GM18861 (cell line): ENCODE data around the gene ADM.
"Not testable (repeated sequence)": the region's sequence is repeated elsewhere in the genome, so short reads cannot be mapped to it uniquely, and the experiment has no call there.

ENCODE experiments used
- ATAC-seq: cut with Tn5 transposase; IDR thresholded peaks from one replicate; pipeline ENCODE4 v1.9.1; 2021; ENCODE audit not compliant: unreplicated experiment

ADM gene, protein sequence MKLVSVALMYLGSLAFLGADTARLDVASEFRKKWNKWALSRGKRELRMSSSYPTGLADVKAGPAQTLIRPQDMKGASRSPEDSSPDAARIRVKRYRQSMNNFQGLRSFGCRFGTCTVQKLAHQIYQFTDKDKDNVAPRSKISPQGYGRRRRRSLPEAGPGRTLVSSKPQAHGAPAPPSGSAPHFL

DNA sequence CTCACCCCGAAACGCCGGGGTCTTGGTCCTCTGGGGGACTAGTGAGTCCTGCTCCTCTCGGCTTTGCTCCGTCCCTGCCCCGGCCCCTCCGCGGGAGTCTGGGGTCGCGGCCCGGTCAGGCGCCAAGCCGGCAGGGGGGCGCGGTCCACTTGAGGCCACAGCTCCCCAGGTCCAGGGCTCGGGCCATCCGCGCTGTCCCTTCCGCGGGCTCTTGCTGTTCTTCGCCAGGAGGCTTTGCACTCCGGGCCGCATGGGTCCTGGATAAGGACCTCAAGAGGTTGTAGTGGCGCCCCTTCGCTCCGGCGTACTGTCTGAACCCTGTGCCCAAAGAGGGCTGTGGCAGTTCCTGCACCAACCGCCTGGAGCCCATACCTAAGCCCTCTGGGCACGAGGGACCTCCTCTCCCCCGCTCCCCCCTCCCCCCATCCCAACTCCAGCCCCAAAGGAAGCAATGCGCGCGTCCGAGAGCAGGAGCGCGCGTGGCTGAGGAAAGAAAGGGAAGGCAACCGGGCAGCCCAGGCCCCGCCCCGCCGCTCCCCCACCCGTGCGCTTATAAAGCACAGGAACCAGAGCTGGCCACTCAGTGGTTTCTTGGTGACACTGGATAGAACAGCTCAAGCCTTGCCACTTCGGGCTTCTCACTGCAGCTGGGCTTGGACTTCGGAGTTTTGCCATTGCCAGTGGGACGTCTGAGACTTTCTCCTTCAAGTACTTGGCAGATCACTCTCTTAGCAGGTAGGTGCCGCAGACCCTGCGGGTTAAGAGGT, at the start of gene ADM:
ADM (plus strand) TSS at position 579 of the 767 bp plus-strand sequence. CDS start 628 bp downstream, outside the sequence.
- no peak for ATAC-seq

DNA sequence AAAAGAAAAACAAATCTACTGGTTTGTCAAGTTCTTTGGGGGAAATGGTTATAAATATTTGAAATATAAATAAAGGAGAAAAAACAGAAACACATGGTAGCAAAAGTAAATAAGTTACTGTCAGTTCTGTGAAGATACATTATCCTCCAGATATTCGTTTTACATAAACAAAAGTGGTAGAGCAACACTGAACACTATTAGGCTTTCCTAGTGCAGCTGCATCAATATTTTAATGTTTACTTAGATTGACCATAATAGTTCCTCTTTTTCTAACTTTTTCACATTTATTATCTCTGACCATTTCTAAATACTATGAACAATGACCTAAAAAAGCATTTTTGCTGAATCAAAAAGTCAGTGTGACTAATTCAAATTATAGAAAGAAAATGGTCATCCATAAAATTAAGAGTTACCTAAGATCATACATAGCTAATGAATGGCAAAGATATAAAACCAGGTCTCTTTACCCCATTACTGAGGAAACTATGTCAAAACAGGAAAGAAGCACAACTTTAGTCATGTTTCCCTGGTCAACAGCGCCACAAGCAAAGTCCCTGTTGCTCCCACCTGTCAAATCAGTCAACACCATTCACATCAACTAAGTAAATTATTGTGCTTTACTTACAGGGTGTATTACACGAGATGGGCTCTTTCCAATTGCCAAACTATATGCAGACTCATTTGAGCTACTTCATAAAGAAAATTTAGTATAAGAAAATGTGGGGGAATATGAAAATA, 49.3 kb upstream of the ADM start:
- ATAC-seq, result no peak

DNA sequence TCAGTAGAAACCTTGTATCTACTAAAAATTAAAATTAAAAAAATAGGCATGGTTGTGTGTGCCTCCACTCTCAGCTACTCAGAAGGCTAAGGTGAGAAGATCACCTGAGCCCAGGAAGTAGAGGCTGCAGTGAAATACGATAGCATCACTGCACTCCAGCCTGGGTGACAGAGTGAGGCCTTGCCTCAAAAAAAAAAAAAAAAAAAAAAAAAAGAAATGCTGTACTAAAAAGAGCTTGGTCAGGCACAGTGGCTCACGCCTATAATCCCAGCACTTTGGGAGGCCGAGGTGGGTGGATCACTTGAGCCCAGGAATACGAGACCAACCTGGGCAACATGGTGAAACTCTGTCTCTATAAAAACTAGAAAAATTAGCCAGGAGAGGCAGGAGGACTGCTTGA, 47.4 kb upstream of the ADM start:
- ATAC-seq, result no peak

DNA sequence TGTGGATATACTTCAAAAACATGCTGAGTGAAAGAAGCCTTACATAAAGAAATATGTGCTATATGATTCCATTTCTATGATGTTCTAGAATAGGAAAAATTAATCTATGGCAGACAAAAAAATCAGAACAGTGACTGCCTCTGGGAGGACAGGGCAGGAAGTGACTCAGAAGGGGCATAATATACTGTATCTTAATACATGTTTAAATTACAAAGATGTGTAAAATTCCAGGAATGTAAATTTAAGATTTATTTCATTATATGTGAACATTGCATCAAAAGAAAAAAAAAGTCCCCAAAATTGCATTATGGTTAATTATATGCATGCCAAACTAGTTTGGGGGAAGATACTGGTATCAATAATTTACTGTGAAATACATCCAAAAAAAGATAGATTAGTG, 43.1 kb upstream of the ADM start:
- no peak for ATAC-seq

DNA sequence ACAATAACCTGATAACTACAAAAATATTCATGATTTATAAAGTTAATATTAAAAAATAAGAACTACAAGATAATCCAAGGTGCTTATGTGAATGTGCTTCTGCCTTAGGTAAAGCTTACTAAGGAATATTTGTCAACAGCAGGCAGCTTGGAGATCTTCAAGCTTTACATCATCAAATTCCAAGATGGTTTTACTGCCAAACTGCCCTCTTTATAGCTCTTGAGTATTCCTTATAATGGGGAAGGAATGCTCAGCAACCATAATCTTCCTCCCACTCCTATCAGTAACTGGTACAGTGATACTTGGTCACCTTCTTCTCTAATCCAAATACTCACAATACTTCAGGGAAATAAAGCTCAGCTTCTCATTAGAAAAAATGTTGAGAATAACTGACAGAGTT, 40.9 kb upstream of the ADM start:
- no peak for ATAC-seq

DNA sequence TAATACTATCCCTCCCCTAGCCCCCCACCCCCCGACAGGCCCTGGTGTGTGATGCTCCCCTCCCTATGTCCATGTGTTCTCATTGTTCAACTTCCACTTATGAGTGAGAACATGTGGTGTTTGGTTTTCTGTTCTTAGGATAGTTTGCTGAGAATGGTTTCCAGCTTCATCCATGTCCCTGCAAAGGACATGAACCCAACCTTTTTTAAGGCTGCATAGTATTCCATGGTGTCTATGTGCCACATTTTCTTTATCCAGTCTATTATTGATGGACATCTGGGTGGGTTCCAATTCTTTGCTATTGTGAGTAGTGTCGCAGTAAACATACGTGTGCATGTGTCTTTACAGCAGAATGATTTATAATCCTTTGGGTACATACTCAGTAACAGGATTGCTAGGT, 40.2 kb upstream of the ADM start:
- ATAC-seq, result not testable (repeated sequence)

DNA sequence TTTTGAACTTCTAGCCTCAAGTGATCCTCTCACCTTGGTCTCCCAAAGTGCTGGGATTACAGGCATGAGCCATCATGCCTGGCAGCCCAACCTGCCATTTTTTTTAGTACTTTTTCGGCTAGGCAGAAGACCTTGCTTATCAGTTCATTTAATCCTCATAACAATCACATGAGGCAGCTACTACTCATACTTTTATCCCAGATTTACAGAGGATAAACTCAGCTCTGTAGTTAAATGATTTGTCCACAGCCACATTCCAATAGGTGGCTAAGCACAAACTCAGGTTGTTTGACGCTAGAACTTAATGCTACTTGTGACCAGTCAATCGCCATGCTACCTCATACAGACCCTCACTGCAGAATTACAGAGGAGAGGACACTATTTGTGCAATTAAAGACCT, 38.9 kb upstream of the ADM start:
- no peak for ATAC-seq

DNA sequence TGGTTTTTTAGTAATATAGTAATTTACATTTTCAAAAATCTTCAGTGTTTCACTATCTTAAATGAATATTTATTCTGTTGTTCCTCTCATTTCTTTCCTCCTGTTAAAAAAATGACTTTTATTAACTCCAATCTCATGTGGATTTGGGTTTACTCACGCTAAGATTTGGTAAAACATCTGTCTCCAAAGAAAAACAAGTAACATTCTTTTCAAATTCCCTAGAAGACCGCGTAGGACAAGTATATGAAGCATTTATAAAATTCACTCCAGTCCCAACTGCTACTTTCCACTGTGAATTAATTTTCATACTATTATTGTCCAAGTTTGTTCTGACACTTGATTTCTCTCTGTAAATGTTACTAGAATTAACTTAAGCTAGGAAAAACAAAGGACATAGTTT, 37.1 kb upstream of the ADM start:
- ATAC-seq, result no peak

DNA sequence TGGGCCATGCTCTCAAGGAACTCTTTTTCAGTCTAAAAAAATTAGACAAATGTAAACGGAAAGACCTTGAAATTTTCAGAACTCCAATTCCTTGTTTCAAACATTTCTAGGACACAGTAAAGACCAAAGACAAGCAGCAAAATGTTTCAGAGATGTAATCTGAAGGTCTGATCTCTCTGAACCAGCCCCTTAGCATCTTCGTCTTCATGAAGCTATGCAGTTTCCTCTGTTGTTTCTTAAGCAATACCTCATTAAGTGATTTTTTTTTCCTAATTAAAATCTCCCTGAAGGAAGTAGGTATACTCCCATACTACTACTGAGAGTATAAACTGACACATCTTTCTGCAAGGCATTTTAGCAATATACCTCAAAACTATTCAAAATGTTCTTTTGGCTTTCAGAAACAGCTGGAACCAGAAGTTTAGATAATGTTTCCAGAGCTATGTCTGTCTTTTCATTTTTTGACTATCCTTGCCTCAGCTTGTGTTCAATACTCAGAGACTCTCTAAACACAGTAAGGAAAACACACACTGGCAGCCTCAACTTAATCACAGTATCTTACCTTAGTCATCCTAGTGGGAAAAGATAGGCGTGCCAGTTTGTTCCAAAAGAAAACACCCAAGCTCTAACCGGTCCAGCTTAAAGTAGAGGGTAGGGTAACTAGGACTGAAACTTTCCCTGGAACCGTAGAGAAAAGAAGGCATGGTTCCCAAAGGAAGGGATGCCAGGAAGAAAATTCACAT, 36.0 kb upstream of the ADM start:
- no peak for ATAC-seq

DNA sequence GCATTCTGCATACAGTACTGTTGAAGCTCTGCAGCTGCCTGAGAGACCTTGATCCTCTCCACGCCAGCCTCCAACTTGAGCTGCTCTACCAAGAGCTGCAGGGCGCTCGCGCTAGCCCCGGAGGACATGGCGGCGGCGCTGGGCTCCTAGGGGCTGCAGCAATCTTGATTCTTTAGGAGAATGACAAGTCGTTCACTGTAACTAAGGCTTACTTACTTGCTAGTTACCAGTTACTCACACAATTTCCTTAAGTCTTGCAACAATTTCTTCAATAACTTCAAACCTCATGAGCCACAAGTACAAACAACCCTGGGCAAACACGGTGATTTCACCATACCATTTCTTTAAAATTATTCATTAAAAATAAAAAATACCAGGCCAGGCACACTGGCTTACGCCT, 32.7 kb upstream of the ADM start:
- no peak for ATAC-seq

DNA sequence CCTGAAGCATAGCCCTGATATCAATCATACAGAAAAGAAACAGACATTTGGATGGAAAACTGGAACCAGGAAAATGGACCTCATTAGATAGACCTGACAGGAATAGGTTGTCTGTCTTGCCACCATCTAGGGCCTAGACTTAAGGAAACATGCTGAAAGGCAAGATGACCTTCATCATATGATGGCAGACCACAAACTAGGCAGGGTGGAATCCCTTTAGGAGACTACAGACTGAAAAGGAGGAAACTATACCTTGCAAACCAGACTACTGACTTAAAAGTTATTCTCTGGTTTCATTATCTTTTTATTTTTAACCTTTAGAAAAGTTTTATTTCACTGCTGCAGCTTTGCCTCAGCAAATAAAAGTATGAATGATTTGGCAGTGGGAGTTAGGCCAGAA, 31.1 kb upstream of the ADM start:
- no peak for ATAC-seq

DNA sequence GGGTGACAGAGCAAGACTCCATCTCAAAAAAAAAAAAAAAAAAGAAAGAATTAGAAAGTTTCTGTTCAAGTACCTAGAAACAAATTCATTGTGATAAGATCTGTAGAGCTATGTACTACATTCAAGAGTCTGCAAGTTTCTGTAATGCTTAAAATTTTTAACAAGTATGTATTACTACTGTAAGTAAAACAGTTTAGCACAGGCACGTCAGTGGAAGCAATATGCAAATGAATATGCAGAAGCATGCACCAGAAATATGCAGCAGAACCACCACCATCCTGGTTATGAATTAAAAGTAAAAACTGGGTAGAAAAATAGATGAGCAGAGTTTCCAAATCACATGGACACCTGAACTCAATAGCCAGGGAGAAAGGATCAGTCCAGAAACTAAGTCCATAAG, 30.1 kb upstream of the ADM start:
- ATAC-seq, result no peak

DNA sequence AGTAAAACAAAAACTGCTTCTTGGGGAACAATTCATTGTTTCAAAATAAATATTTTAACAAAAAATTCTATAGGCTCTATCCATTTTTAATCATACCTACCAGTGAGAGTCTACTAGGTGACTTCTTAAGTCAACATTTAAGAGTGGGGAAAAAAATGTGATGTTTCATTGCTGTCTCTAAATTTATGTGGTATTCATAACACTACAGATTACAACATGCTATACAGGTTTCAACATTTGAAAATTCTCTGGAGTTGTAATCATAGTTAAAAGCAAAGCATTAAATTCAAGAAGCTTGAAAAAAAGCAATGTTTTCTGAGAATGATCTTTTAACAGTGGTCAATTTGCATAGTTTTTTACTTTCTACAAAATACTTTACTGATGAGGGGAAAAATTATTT, 29.2 kb upstream of the ADM start:
- ATAC-seq, result no peak

DNA sequence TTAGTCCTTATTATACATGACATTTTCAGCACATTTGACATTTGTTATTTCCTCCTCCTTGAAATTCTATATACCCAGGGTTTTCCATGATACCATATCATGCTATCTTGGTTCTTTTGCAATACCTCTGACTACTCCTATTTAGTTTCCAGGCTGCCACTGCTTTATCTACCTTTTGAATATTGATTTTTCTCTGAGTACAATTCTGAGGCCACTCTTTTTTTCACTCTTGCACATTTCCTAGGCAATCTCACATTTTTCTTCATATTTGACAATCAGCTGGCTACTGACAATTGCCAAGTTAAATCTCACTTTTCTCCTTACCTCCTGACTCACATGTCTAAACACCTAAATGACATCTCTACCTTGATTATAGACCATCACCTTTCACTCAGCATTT, 22.8 kb upstream of the ADM start:
- no peak for ATAC-seq

DNA sequence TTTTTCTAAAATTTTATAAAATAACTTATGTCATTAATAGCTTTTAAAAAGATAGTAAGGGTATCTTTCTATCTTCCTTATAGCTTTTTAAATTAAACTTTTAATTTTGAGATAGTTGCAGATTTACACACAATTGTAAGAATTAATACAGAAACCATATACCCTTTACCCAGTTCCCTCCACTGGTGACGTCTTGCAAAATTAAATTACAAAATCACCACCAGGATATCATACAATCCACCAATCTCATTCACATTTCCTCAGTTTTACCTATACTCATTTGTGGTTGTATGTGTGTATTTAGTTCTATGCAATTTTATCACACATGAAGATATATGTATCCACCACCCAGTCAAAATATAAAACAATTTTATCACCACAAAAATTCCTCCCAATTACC, 20.9 kb upstream of the ADM start:
- ATAC-seq, result no peak

DNA sequence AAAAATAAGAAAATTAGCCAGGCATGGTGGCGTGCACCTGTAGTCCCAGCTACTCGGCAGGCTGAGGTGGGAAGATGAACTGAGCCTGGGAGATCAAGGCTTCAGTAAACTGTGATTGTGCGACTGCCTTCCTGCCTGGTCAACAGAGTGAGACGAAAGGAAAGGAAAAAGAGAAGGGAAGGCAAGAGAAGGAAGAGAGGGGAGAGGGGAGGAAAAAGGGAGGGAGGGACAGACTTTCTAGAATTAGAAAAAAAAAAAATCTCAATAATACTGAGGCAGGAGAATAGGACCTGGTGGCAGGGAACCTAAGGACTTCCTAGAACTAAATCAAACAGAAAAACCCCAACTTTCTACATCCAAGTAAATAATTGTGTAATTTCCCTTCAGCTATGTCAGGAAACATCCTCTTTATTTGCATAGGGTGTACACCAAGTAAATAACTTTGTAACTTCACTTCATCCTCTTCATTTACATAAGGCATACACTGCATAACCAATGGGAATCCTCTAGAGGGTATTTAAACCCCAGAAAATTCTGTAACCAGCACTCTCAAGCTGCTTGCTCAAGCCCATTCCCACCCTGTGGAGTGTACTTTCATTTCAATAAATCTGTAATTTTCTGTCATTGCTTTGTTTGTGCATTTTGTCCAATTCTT, 19.6 kb upstream of the ADM start:
- ATAC-seq, result no peak

DNA sequence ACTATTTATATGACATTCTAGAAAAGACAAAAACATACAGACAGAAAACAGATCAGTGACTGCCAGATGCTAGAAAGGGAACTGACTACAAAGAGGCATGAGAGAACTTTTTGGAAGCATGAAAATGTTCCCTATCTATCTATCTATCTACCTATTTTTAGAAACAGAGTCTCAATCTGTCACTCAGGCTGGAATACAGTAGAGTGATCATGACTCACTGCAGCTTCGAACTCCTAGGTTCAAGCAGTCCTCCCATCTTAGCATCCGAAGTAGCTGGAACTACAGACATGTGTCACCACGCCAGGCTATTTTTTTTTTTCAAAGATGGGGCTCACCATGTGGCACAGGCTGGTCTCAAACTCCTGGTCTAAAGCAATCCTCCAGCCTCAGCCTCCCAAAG, 17.7 kb upstream of the ADM start:
- ATAC-seq, result no peak

DNA sequence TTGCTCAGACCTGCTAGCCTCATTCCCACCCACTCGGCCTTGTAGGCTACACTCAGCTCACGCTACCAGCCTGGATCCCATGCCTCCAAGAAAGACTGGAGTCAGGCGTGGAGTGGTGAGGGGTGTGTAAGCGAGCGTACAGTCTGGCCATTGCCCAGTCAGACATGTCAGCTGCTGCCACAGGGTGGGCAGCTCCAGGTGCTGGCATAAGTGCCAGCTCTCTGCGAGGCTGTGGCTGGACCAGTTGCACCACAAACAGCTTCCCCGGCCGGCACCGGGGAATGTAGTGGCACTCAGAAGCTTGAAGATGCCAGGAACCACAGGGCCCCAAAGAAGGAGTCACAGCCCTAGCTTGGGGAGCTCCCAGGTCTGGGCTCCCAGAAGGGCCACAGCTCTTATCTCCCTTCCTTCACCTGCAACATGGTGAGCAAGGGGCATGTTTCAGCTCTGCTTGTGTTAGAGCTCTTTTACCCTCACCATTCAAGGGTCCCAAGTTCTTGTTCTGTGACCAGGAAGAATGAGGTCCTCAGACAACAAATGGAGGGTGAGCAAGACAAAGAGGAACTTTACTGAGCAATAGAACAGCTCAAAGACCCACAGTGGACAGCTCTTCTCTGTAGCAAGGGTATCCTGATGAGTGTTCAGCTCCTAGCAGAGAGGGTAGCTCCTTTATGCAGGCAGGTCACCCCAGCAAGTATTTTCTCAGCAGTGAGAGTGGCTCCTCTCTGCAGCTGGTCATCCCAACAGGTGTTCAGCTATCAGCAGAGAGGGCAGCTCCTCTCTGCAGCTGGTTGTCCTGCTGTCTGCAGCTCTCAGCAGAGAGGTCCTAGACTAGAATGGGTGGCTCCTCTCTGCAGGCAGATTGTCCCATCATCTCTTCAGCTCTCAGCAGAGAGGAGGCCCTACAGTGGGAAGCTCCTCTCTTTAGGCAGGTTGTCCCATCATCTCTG, 16.8 kb upstream of the ADM start:
- ATAC-seq, result no peak

DNA sequence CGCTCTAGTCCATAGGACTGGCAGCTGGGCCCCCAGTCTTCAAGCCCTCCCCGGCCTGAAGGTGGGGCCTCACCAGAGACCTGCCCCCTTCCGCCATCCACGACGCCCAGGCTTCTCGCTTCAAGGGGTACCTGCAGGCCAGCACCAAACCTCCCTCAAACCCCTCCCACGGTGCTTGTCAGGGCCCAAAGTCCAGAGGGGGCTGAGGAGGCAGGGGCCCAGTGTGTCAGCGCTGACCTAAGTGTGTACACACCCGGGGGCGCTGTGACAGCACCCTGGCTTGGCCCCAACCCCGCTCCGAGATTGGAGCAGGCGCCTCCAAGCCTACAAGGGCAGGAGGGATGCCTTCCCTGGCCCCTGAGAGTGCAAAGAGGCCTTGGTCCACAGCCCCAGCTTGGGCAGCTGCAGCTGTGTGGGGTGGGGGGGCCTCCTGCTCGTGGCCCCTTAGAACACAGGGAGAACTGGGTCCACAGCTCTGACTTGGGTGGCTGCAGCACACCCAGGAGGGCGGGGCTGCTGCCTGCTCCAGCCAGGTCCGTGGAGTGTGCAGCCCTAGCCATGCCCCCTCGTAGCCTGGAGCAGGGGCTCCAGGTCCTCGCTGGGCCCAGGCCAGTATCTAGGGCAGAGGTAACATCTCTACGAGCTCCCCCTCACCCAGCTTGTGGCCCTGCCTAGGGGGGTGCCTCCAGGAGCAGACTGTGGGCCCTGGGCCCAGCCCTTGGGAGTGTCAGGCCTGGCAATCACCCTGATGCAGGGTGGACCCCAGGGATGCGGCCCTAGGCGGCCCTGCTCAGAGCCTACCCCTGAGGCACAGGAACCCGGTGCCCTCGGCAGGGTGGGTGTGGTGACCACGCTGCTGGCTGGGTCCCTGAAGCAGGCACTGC, 15.8 kb upstream of the ADM start:
- ATAC-seq, result no peak
